OCI-LY1 (cell line): ENCODE data around the gene NIPA2.

Source experiments
- CTCF ChIP-seq: fragments of 200-600 bp; sonication (generic), shearing (Covaris generic); IDR thresholded peaks from 2 replicates; pipeline ENCODE4 v1.5.1; 2017; ENCODE audit warnings: mild to moderate bottlenecking, antibody characterized with exemption, low read length, moderate library complexity, mixed read lengths
- EZH2 ChIP-seq: fragments of 200-600 bp; sonication (generic), shearing (Covaris generic); IDR thresholded peaks from 2 replicates; pipeline ENCODE4 v1.8.0; 2017; ENCODE audit warnings: borderline replicate concordance, mixed run types, mild to moderate bottlenecking, antibody characterized with exemption, low read length, moderate library complexity, mixed read lengths

- no peak for TF ChIP-seq CTCF
- TF ChIP-seq EZH2, result no peak
Observed at GRCh38 chr15:22869856-22870255, 31.4 kb downstream of the NIPA2 start.
